ENCODE measurements around the gene PPIL6. TPM values are rescaled to one million over a fixed set of nuclear protein-coding genes. Genes with fewer than 3 reads are reported as not detected.
"Not testable (repeated sequence)": the region's sequence is repeated elsewhere in the genome, so short reads cannot be mapped to it uniquely, and the experiment has no call there.

Gene PPIL6
- total RNA-seq, 2 experiments from 2014 or later, result not detected

- H3K4me3 Mint-ChIP-seq, result no peak overlapping the region
- no peaks in the 10 kb centered on the region for H3K27me3 Mint-ChIP-seq
- ChIA-PET POLR2A (interaction anchor here (0.8 to 13.3 kb wide), 4 partner anchors 17 to 79 kb away, joined by 5 to 243 read pairs (median 66); partner anchors contain the start of genes CD164, PPIL6 and SMPD2), CTCF (interaction anchor here (2.0 kb wide), 1 partner anchor 20 kb away, joined by 4 read pairs; no protein-coding TSS in a partner anchor)
- no peak overlapping the region for H3K27ac Mint-ChIP-seq
- H3K9me3 Mint-ChIP-seq, result peaks cover 3% of the 10 kb centered on the region
- H3K36me3 Mint-ChIP-seq (ENCODE audit: low read depth), result peaks cover 51% of the 10 kb centered on the region
- no peak for DNase-seq
- peaks cover 59% of the 10 kb centered on the region for H3K4me1 Mint-ChIP-seq
Measured at GRCh38 chr6:109461733-109462526, 21.5 kb upstream of the PPIL6 start.

- not testable (repeated sequence) for DNase-seq, H3K4me3 Mint-ChIP-seq, H3K9me3 Mint-ChIP-seq, H3K27me3 Mint-ChIP-seq, H3K27ac Mint-ChIP-seq
- ChIA-PET CTCF (interaction anchor here (1.2 kb wide), 1 partner anchor 17 kb away, joined by 3 read pairs; no protein-coding TSS in a partner anchor), POLR2A (interaction anchor here (0.8 to 13.3 kb wide), 4 partner anchors 18 to 78 kb away, joined by 5 to 243 read pairs (median 132); partner anchors contain the start of genes CD164, PPIL6, SMPD2 and ZBTB24)
- H3K4me1 Mint-ChIP-seq, result peaks cover 66% of the 10 kb centered on the region
- peaks cover 46% of the 10 kb centered on the region for H3K36me3 Mint-ChIP-seq (ENCODE audit: low read depth)
Measured at GRCh38 chr6:109461205-109461604, 20.8 kb upstream of the PPIL6 start.

- Mint-ChIP-seq H3K36me3 (ENCODE audit: low read depth) (peaks cover 38% of the 10 kb centered on the region), H3K9me3 (peaks cover 3% of the 10 kb centered on the region), H3K27me3 (no peaks in the 10 kb centered on the region), H3K4me3 (no peak overlapping the region), H3K4me1 (peaks cover 61% of the 10 kb centered on the region), H3K27ac (no peak overlapping the region)
- POLR2A ChIA-PET, result interaction anchor here (0.9 to 13.3 kb wide), 6 partner anchors 10 to 366 kb away, joined by 3 to 243 read pairs (median 71); partner anchors contain the start of genes CD164, PPIL6, SMPD2 and ZBTB24
- CTCF ChIA-PET, result interaction anchor here (1.0 to 3.3 kb wide), 5 partner anchors 18 to 579 kb away, joined by 3 to 12 read pairs (median 5); partner anchors contain the start of gene CD164
- no peak for DNase-seq
Measured at GRCh38 chr6:109460161-109460829, 19.9 kb upstream of the PPIL6 start.

- H3K9me3 Mint-ChIP-seq, result peaks cover 3% of the 10 kb centered on the region
- ChIA-PET CTCF (interaction anchor here (0.9 to 3.3 kb wide), 5 partner anchors 21 to 581 kb away, joined by 3 to 12 read pairs (median 5); partner anchors contain the start of gene CD164), POLR2A (interaction anchor here (0.7 to 13.3 kb wide), 11 partner anchors 10 to 365 kb away, joined by 3 to 243 read pairs (median 4); partner anchors contain the start of genes CD164, PPIL6, SMPD2 and ZBTB24)
- H3K27me3 Mint-ChIP-seq, result no peaks in the 10 kb centered on the region
- H3K36me3 Mint-ChIP-seq (ENCODE audit: low read depth), result peaks cover 39% of the 10 kb centered on the region
- H3K4me3 Mint-ChIP-seq, result no peak overlapping the region
- peaks cover 63% of the 10 kb centered on the region for H3K4me1 Mint-ChIP-seq
- peak; percentile 59 for DNase-seq
- H3K27ac Mint-ChIP-seq, result peak overlapping the region; percentile 69
Measured at GRCh38 chr6:109458774-109459531, 18.5 kb upstream of the PPIL6 start.

GRCh38 chr6:109457562-109457996 is 17.2 kb upstream of the PPIL6 start:
- peaks cover 75% of the 10 kb centered on the region for H3K4me1 Mint-ChIP-seq
- peaks cover 3% of the 10 kb centered on the region for H3K9me3 Mint-ChIP-seq
- ChIA-PET POLR2A (interaction anchor here (1.1 to 13.3 kb wide), 6 partner anchors 14 to 84 kb away, joined by 3 to 243 read pairs (median 84); partner anchors contain the start of genes CD164, PPIL6, SMPD2 and ZBTB24), CTCF (interaction anchor here (0.6 to 3.8 kb wide), 4 partner anchors 34 to 236 kb away, joined by 3 to 19 read pairs (median 10); partner anchors contain the start of gene CD164)
- peak overlapping the region; percentile 69 for H3K27ac Mint-ChIP-seq
- peaks cover 36% of the 10 kb centered on the region for H3K36me3 Mint-ChIP-seq (ENCODE audit: low read depth)
- H3K27me3 Mint-ChIP-seq, result no peaks in the 10 kb centered on the region
- DNase-seq, result no peak
- H3K4me3 Mint-ChIP-seq, result peak overlapping the region; percentile 97

GRCh38 chr6:109456710-109457561 is 16.5 kb upstream of the PPIL6 start:
- Mint-ChIP-seq H3K36me3 (ENCODE audit: low read depth) (peaks cover 35% of the 10 kb centered on the region), H3K4me1 (peaks cover 75% of the 10 kb centered on the region), H3K9me3 (peaks cover 3% of the 10 kb centered on the region), H3K27me3 (no peaks in the 10 kb centered on the region), H3K4me3 (peak overlapping the region; percentile 97), H3K27ac (peak overlapping the region; percentile 69)
- ChIA-PET POLR2A (interaction anchor here (1.1 to 13.3 kb wide), 7 partner anchors 13 to 83 kb away, joined by 3 to 243 read pairs (median 45); partner anchors contain the start of genes CD164, PPIL6, SMPD2 and ZBTB24), CTCF (interaction anchor here (0.6 to 6.6 kb wide), 11 partner anchors 8 to 1151 kb away, joined by 3 to 36 read pairs (median 5); partner anchors contain the start of genes CD164, PPIL6 and SMPD2)
- DNase-seq, result no peak

- Mint-ChIP-seq H3K4me1 (peaks cover 78% of the 10 kb centered on the region), H3K9me3 (no peaks in the 10 kb centered on the region), H3K36me3 (ENCODE audit: low read depth) (peaks cover 35% of the 10 kb centered on the region), H3K27ac (peak overlapping the region; percentile 69), H3K27me3 (no peaks in the 10 kb centered on the region), H3K4me3 (peak overlapping the region; percentile 97)
- DNase-seq, result no peak
- ChIA-PET CTCF (interaction anchor here (0.6 to 6.6 kb wide), 11 partner anchors 9 to 1152 kb away, joined by 3 to 36 read pairs (median 5); partner anchors contain the start of genes CD164, PPIL6 and SMPD2), POLR2A (interaction anchor here (0.6 to 13.3 kb wide), 11 partner anchors 13 to 361 kb away, joined by 3 to 243 read pairs (median 14); partner anchors contain the start of genes AK9, CD164, CEP57L1 and FIG4)
Measured at GRCh38 chr6:109456111-109456583, 15.7 kb upstream of the PPIL6 start.

GRCh38 chr6:109455437-109456110 is 15.1 kb upstream of the PPIL6 start, which contains the start of gene MICAL1:
Gene MICAL1, minus strand, starts transcription at chr6:109455772. Its CDS starts 1,576 bp downstream, at chr6:109454196.
- H3K27ac Mint-ChIP-seq, result peak within 1 kb of the TSS; percentile 98
- peaks cover 34% of the 10 kb centered on the region for H3K36me3 Mint-ChIP-seq (ENCODE audit: low read depth)
- no peaks in the 10 kb centered on the region for H3K9me3 Mint-ChIP-seq
- peaks cover 79% of the 10 kb centered on the region for H3K4me1 Mint-ChIP-seq
- DNase-seq, result peak; percentile 84
- peak within 1 kb of the TSS; percentile 97 for H3K4me3 Mint-ChIP-seq
- no peaks in the 10 kb centered on the region for H3K27me3 Mint-ChIP-seq
- ChIA-PET POLR2A (interaction anchor here (0.6 to 13.3 kb wide), 12 partner anchors 12 to 361 kb away, joined by 3 to 243 read pairs (median 11); partner anchors contain the start of genes AK9, CD164, CEP57L1 and FIG4), CTCF (interaction anchor here (0.6 to 6.6 kb wide), 10 partner anchors 14 to 584 kb away, joined by 3 to 36 read pairs (median 6); partner anchors contain the start of genes CD164, PPIL6 and SMPD2)

- CTCF ChIA-PET, result interaction anchor here (0.7 to 6.6 kb wide), 9 partner anchors 13 to 585 kb away, joined by 3 to 36 read pairs (median 6); partner anchors contain the start of genes CD164, PPIL6 and SMPD2
- POLR2A ChIA-PET, result interaction anchor here (0.7 to 13.3 kb wide), 14 partner anchors 9 to 360 kb away, joined by 3 to 243 read pairs (median 7); partner anchors contain the start of genes AK9, CD164, CEP57L1 and FIG4
- peaks cover 81% of the 10 kb centered on the region for H3K4me1 Mint-ChIP-seq
Measured at GRCh38 chr6:109454496-109455436, 14.3 kb upstream of the PPIL6 start.

More at GRCh38 chr6:109454496-109455436, 14.3 kb upstream of the PPIL6 start:
- Mint-ChIP-seq H3K4me3 (peak overlapping the region; percentile 97), H3K9me3 (no peaks in the 10 kb centered on the region), H3K27ac (peak overlapping the region; percentile 98), H3K27me3 (no peaks in the 10 kb centered on the region), H3K36me3 (ENCODE audit: low read depth) (peaks cover 41% of the 10 kb centered on the region)
- peak; percentile 79 for DNase-seq
